GM12891 (cell line): Measurements from ENCODE around the gene CYFIP1.

Experiments
- DNase-seq: peaks from one replicate; pipeline ENCODE4 v3.0.0; 2011; ENCODE audit warnings: low spot score; ENCODE audit not compliant: insufficient read length
- FAIRE-seq: peaks from 2 replicates; lab custom pipeline; 2011; peaks lifted over from hg19 to GRCh38; lab: Jason Lieb, UNC
- PAX5 ChIP-seq: IDR thresholded peaks from 2 replicates; pipeline ENCODE4 v1.6.1; 2011; ENCODE audit warnings: low read length, moderate library complexity, mild to moderate bottlenecking; ENCODE audit not compliant: insufficient read depth, severe bottlenecking
- POLR2A ChIP-seq: IDR thresholded peaks from 2 replicates; pipeline ENCODE4 v1.6.1; 2011; ENCODE audit warnings: low read depth, low read length, control low read depth
- POLR2AphosphoS5 ChIP-seq: IDR thresholded peaks from 2 replicates; pipeline ENCODE4 v1.6.1; 2011; ENCODE audit warnings: low read depth, low read length, control low read depth
- POU2F2 ChIP-seq: IDR thresholded peaks from 2 replicates; pipeline ENCODE4 v1.6.1; 2011; ENCODE audit warnings: low read depth, mild to moderate bottlenecking, control low read depth, low read length, moderate library complexity
- SPI1 ChIP-seq: IDR thresholded peaks from 2 replicates; pipeline ENCODE4 v1.6.1; 2011; ENCODE audit warnings: low read depth, low read length, control low read depth
- TAF1 ChIP-seq: IDR thresholded peaks from 2 replicates; pipeline ENCODE4 v1.6.1; 2011; ENCODE audit warnings: low read depth, low read length, control low read depth

Gene CYFIP1

GRCh38 chr15:22922003-22922402 lies 58.2 kb downstream of the CYFIP1 start:
- FAIRE-seq (no peak), DNase-seq (no peak)
- TF ChIP-seq POU2F2, result no peak

GRCh38 chr15:22919171-22919570 lies 61.0 kb downstream of the CYFIP1 start:
- FAIRE-seq (no peak), DNase-seq (no peak)
- TF ChIP-seq POU2F2, result no peak

- DNase-seq (no peak), FAIRE-seq (no peak)
- TF ChIP-seq POLR2A, result no peak
- TF ChIP-seq TAF1, result no peak
- TF ChIP-seq POLR2AphosphoS5, result no peak
- TF ChIP-seq SPI1, result no peak
- TF ChIP-seq PAX5, result no peak
- TF ChIP-seq POU2F2, result no peak
Observed at GRCh38 chr15:22918596-22919140, 61.5 kb downstream of the CYFIP1 start.

DNA sequence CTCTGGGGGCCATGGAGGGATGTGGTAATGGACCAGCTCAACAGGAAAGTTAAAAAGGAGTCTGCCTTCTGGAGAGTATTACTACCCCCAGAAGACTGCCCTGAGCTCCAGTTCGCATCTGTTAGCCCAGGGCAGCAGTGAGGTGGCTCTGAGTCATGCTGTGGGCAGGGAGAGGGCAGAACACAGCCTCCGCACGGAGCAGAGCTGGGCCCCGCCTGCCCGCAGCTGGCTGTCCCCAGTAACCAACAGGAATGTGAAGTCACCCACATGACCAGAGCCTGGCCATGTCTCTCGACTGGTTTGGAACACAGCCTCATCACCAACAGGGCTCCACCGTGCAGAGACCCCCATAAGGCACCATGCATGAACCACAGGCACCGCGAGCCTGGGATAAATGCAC lies 62.1 kb downstream of the CYFIP1 start:
- no peak for FAIRE-seq
- TF ChIP-seq TAF1 (no peak), SPI1 (no peak), POLR2AphosphoS5 (no peak)
- DNase-seq, result no peak

- DNase-seq (no peak), FAIRE-seq (no peak)
- TF ChIP-seq PAX5, result no peak
- TF ChIP-seq TAF1, result no peak
- TF ChIP-seq POLR2A, result no peak
Observed at GRCh38 chr15:22917556-22917955, 62.6 kb downstream of the CYFIP1 start.

DNA sequence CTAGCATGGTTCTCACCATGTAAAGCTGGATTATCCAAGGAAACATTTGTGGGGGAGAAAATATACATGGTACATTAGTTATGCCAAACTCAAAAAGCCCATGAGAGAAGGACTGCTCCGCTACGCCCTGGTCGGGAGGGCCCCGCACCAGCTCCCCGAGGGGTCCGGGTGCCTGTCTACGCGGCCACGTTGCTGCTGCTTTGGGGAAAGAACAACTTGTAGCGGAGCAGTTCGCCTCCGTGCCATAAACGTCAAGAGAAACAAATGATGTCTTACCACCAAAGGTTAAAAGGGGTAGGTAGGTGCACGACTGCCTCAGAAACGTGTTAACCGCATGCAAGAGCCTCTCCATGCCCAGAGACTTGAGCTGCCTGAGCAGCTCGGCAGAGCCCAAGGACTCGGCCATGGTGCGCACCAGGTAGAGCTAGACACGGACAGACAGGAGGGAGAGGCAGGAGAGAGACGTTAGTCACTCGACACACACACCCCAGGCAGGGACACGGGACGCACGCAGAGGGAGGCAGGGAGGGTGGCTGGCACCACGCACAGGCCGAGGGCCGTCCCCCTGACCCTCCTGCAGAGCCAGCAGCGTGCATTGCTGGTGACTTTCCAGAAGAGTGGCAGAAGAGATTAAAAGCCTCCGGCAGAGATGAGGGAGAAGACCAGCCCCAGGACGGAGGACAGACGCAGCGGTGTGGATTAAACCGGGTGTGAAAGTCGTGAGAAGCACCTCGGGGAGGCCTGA lies 63.4 kb downstream of the CYFIP1 start:
- DNase-seq (no peak), FAIRE-seq (no peak)
- no peak for TF ChIP-seq PAX5
- TF ChIP-seq POU2F2, result no peak
- TF ChIP-seq TAF1, result no peak
- TF ChIP-seq SPI1, result no peak

GRCh38 chr15:22915866-22916515 lies 64.2 kb downstream of the CYFIP1 start:
- FAIRE-seq (no peak), DNase-seq (no peak)
- TF ChIP-seq POU2F2 (no peak), POLR2A (no peak), SPI1 (no peak), TAF1 (no peak), POLR2AphosphoS5 (no peak), PAX5 (no peak)

DNA sequence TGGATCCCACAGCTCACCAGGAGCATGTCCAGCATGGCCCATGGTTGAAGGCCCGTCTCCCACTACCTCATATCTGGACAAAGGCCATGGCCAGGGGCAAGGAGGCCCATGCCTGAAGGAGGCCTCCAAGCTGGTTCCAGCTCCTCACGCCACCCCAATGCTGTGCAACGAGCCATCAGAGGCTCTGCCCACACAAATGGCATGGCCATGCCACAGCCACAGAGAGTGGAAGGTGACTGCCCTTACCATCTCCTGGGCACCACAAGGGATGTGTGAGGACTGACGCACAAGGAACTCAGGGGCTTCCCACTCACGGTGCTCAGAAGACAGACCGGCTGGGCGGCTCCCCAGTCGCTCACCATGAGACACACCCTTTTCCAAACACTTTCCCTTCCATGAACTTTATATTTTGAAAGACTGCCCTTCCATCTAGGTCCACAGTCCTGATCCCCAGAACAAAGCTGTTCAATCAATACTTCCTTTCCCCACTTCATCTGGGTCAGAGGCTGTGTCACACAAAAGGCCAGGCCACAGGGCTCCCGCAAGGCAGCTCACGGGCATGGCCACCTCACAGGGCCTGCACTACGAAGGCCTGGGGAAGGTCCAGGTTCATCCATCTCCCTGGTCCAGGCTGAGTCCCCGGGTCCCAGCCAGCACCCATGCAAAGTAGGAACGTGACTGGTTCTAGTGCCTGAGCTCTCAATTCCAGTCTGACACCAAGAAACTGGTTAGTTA lies 66.4 kb downstream of the CYFIP1 start:
- FAIRE-seq, result no peak
- TF ChIP-seq POU2F2 (no peak), PAX5 (no peak), POLR2A (no peak), POLR2AphosphoS5 (no peak), SPI1 (no peak), TAF1 (no peak)
- no peak for DNase-seq

DNA sequence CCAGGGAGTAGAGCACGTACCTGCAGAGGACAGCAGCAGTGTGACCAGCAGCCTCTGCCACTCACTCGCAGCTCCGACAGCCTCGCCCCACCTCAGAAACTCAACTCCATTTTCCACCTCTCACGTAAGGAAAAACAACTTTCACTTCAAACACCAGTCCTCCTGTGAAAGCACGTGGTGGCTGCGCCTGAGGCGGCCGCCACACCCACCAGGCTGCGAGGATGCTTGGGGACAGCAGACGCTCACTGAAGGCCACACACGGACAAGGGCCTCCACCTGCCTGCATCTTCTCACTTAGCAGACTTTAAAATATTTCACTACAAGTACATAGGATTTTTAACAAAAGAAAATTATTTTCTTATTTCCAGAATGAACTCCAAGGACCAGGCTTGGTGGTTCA lies 67.9 kb downstream of the CYFIP1 start:
- DNase-seq (no peak), FAIRE-seq (no peak)
- TF ChIP-seq POLR2A (no peak), POU2F2 (no peak), SPI1 (no peak), PAX5 (no peak), POLR2AphosphoS5 (no peak), TAF1 (no peak)

DNA sequence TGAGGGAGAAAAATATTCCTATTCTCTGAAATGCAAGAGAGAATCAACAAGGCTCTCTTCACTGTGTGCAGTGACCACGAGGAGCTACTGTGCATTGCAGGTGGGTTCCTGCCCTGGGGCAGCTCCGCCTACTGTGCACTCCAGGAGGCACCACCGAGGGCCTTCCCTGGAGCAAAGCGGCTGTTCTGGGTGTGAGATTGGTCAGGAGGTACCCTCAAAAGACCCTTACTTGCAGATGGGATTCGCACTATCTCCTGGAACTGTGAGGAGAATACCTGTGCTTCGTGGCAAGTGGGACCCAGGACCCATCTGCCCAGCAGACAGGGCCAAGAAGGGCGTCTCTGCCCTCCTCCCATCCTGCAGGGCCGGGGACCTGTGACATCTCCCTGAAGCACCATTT lies 68.9 kb downstream of the CYFIP1 start:
- TF ChIP-seq POLR2AphosphoS5 (no peak), POU2F2 (no peak), SPI1 (no peak), PAX5 (no peak), POLR2A (no peak), TAF1 (no peak)
- DNase-seq, result no peak
- FAIRE-seq, result no peak
